IMR-90 (cell line): Measurements from ENCODE around the gene RPL27A. TPM values are rescaled to one million over a fixed set of nuclear protein-coding genes. Genes with fewer than 3 reads are reported as not detected.

Experiments
- ATAC-seq: fragments of 200-7000 bp; cut with Tn5 transposase; 2 replicates; pipeline ENCODE4 v1.9.1; 2020; ENCODE audit warnings: low read depth, mild to moderate bottlenecking, moderate library complexity
- BruUV-seq: library from RNA; stranded (reverse); fragments of 400-500 nt; replicated peaks from 2 replicates; lab custom pipeline; 2021; lab: Mats Ljungman, UMichigan
- CTCF ChIA-PET: fragments of 300-600 bp; formaldehyde crosslinking; extraction: SDS; loops from one replicate; lab custom pipeline; 2021; ENCODE audit warnings: antibody characterized with exemption; lab: Yijun Ruan, JAX
- POLR2A ChIA-PET: fragments of 300-600 bp; sonication (Branson Sonifier 250); formaldehyde crosslinking; loops from one replicate; lab custom pipeline; 2022; ENCODE audit warnings: antibody characterized with exemption; ENCODE audit not compliant: unreplicated experiment; lab: Charles Lee
- DNase-seq: peaks from one replicate; pipeline ENCODE4 v3.0.0; 2013
- H2AFZ ChIP-seq: replicated peaks from 2 replicates; pipeline ENCODE3; 2013; ENCODE audit warnings: low read length, mild to moderate bottlenecking; ENCODE audit not compliant: poor library complexity
- H2AK5ac ChIP-seq: 2 replicates; pipeline ENCODE4 v1.6.1; 2013; ENCODE audit warnings: low read depth, low read length, inconsistent platforms
- H2AK9ac ChIP-seq: replicated peaks from 2 replicates; pipeline ENCODE3; 2013; ENCODE audit warnings: mild to moderate bottlenecking, low read depth, low read length, moderate library complexity; ENCODE audit not compliant: poor library complexity
- H2BK120ac ChIP-seq: 2 replicates; pipeline ENCODE4 v1.6.1; 2013; ENCODE audit warnings: low read depth, low read length, inconsistent platforms
- H2BK15ac ChIP-seq: 3 replicates; pipeline ENCODE4 v1.6.1; 2013; ENCODE audit warnings: low read depth, low read length, inconsistent platforms
- H2BK20ac ChIP-seq: 2 replicates; pipeline ENCODE4 v1.6.1; 2013; ENCODE audit warnings: low read depth, mild to moderate bottlenecking, inconsistent platforms, low read length, moderate library complexity
- H2BK5ac ChIP-seq: 2 replicates; pipeline ENCODE4 v1.6.1; 2013; ENCODE audit warnings: mild to moderate bottlenecking, low read depth, low read length, inconsistent platforms; ENCODE audit not compliant: poor library complexity, severe bottlenecking
- H3K14ac ChIP-seq: replicated peaks from 2 replicates; pipeline ENCODE4 v1.6.1; 2013; ENCODE audit warnings: low read depth, low read length, inconsistent platforms
- H3K18ac ChIP-seq: 2 replicates; pipeline ENCODE4 v1.6.1; 2013; ENCODE audit warnings: low read depth, low read length, control low read depth
- H3K23ac ChIP-seq: 2 replicates; pipeline ENCODE4 v1.6.1; 2013; ENCODE audit warnings: low read depth, low read length, inconsistent platforms
- H3K27ac ChIP-seq: 2 replicates; pipeline ENCODE4 v1.5.1; 2013; ENCODE audit warnings: mild to moderate bottlenecking, control low read depth, low read length; ENCODE audit not compliant: insufficient read depth
- H3K27me3 ChIP-seq: 2 replicates; pipeline ENCODE4 v1.6.1; 2013; ENCODE audit warnings: low read length; ENCODE audit not compliant: control insufficient read depth, insufficient read depth
- H3K36me3 ChIP-seq: 2 replicates; pipeline ENCODE4 v1.6.1; 2013; ENCODE audit warnings: low read length, mixed read lengths; ENCODE audit not compliant: control insufficient read depth, insufficient read depth
- H3K4ac ChIP-seq: 2 replicates; pipeline ENCODE4 v1.6.1; 2013; ENCODE audit warnings: low read depth, low read length, inconsistent platforms
- H3K4me1 ChIP-seq: 2 replicates; pipeline ENCODE4 v1.6.1; 2013; ENCODE audit warnings: low read length, mixed read lengths; ENCODE audit not compliant: control insufficient read depth, insufficient read depth
- H3K4me2 ChIP-seq: 2 replicates; pipeline ENCODE4 v1.6.1; 2013; ENCODE audit warnings: low read depth, mild to moderate bottlenecking, control low read depth, low read length, moderate library complexity
- H3K4me3 ChIP-seq: 2 replicates; pipeline ENCODE4 v1.5.1; 2013; ENCODE audit warnings: low read depth, mild to moderate bottlenecking, control low read depth, low read length, moderate library complexity; ENCODE audit not compliant: insufficient read depth
- H3K56ac ChIP-seq: 2 replicates; pipeline ENCODE4 v1.6.1; 2013; ENCODE audit warnings: low read length, inconsistent platforms; ENCODE audit not compliant: insufficient read depth; ENCODE audit errors: extremely low read depth
- H3K79me1 ChIP-seq, 2 experiments: 2 replicates each; pipeline ENCODE4 v1.6.1; 2013; ENCODE audit warnings: low read length in 2 of 2, inconsistent platforms in 1 of 2, low read depth in 1 of 2
- H3K9ac ChIP-seq: 2 replicates; pipeline ENCODE4 v1.6.1; 2013; ENCODE audit warnings: low read depth, low read length, control low read depth
- H3K9me1 ChIP-seq: 2 replicates; pipeline ENCODE4 v1.6.1; 2013; ENCODE audit warnings: low read length, inconsistent platforms; ENCODE audit not compliant: insufficient read depth
- H3K9me3 ChIP-seq: 2 replicates; pipeline ENCODE4 v1.6.1; 2013; ENCODE audit warnings: low read length; ENCODE audit not compliant: control insufficient read depth, insufficient read depth
- H4K20me1 ChIP-seq: 2 replicates; pipeline ENCODE4 v1.6.1; 2013; ENCODE audit warnings: low read length, inconsistent platforms; ENCODE audit not compliant: insufficient read depth
- H4K5ac ChIP-seq: 2 replicates; pipeline ENCODE4 v1.6.1; 2013; ENCODE audit warnings: mild to moderate bottlenecking, low read depth, low read length, control low read depth
- H4K8ac ChIP-seq, 2 experiments: 2 replicates each; pipeline ENCODE4 v1.6.1; 2013; ENCODE audit warnings: low read depth in 2 of 2, low read length in 2 of 2, control low read depth in 1 of 2, inconsistent platforms in 1 of 2
- H4K91ac ChIP-seq: 2 replicates; pipeline ENCODE4 v1.6.1; 2013; ENCODE audit warnings: low read depth, low read length, inconsistent platforms; ENCODE audit not compliant: insufficient read depth
- BHLHE40 ChIP-seq: fragments of 150-350 bp; IDR thresholded peaks from 2 replicates; pipeline ENCODE4 v1.6.1; 2016; ENCODE audit warnings: mild to moderate bottlenecking, low read depth, low read length
- CEBPB ChIP-seq: IDR thresholded peaks from 2 replicates; pipeline ENCODE4 v1.6.1; 2012; ENCODE audit warnings: low read depth, low read length, improper control_type of control experiment
- CHD1 ChIP-seq: IDR thresholded peaks from 2 replicates; pipeline ENCODE4 v1.6.1; 2012; ENCODE audit warnings: low read depth, low read length, improper control_type of control experiment
- FOS ChIP-seq: fragments of 150-350 bp; IDR thresholded peaks from 2 replicates; pipeline ENCODE4 v1.6.1; 2016; ENCODE audit warnings: low read depth, low read length
- MAFK ChIP-seq: IDR thresholded peaks from 2 replicates; pipeline ENCODE4 v1.6.1; 2012; ENCODE audit warnings: low read depth, low read length, improper control_type of control experiment
- MAZ ChIP-seq: IDR thresholded peaks from 2 replicates; pipeline ENCODE4 v1.6.1; 2012; ENCODE audit warnings: low read depth, mild to moderate bottlenecking, low read length, improper control_type of control experiment, moderate library complexity, borderline replicate concordance
- MXI1 ChIP-seq: IDR thresholded peaks from 2 replicates; pipeline ENCODE4 v1.6.1; 2012; ENCODE audit warnings: low read depth, mild to moderate bottlenecking, low read length, moderate library complexity, borderline replicate concordance
- NFE2L2 ChIP-seq: fragments of 150-350 bp; IDR thresholded peaks from 2 replicates; pipeline ENCODE4 v1.6.1; 2016; ENCODE audit warnings: low read depth, mild to moderate bottlenecking, low read length
- POLR2A ChIP-seq: IDR thresholded peaks from 2 replicates; pipeline ENCODE4 v1.6.1; 2012; ENCODE audit warnings: mild to moderate bottlenecking, low read depth, low read length
- RAD21 ChIP-seq: IDR thresholded peaks from 2 replicates; pipeline ENCODE4 v1.6.1; 2012; ENCODE audit warnings: low read length, improper control_type of control experiment
- RCOR1 ChIP-seq: IDR thresholded peaks from 2 replicates; pipeline ENCODE4 v1.6.1; 2012; ENCODE audit warnings: mild to moderate bottlenecking, low read length, improper control_type of control experiment; ENCODE audit not compliant: insufficient replicate concordance
- RFX5 ChIP-seq: IDR thresholded peaks from 2 replicates; pipeline ENCODE4 v1.8.0; 2012; ENCODE audit warnings: low read depth, mild to moderate bottlenecking, low read length, moderate library complexity
- SMC3 ChIP-seq: fragments of 150-350 bp; IDR thresholded peaks from 2 replicates; pipeline ENCODE4 v1.6.1; 2016; ENCODE audit warnings: low read depth, mild to moderate bottlenecking, antibody characterized with exemption, low read length, moderate library complexity
- WGBS, 2 experiments: methylation state at CpG; one replicate each; pipeline versions ENCODE4 v1.1.5 to v1.1.7; 2013; ENCODE audit warnings: missing lambda C conversion rate in 2 of 2; ENCODE audit not compliant: insufficient read length in 1 of 2; ENCODE audit errors: extremely low coverage in 2 of 2; 5-methylcytosine and 5-hydroxymethylcytosine counted together
- dilution Hi-C: fragments of 300-500 bp; cut with HindIII; formaldehyde crosslinking; loops from one replicate; pipeline ENCODE4 v1.14.3; 2018; ENCODE audit warnings: low sequenced_read_pairs; ENCODE audit not compliant: unreplicated experiment
- in situ Hi-C: fragments of 300-500 bp; cut with MboI; formaldehyde crosslinking; loops from 3 replicates; pipeline ENCODE4 v1.14.3; 2019; ENCODE audit warnings: low sequenced_read_pairs, inconsistent platforms, mixed read lengths
- intact Hi-C: fragments of 100-400 bp; cut with micrococcal nuclease; formaldehyde crosslinking; loops from 2 replicates; pipeline ENCODE4 v1.10.0; 2022
- polyA plus RNA-seq, 3 experiments: library from polyadenylated mRNA; depleted of rRNA; stranded (reverse); fragments of >200 nt; gene quantifications; 2 replicates each; pipeline ENCODE4 v1.2.3, GENCODE V29; 2012; ENCODE audit warnings: low replicate concordance in 1 of 3
- total RNA-seq: library from RNA; depleted of rRNA; stranded (reverse); fragments of >200 nt; gene quantifications from 2 replicates; pipeline ENCODE4 v1.2.3, GENCODE V29; 2012
- TF ChIP-seq, protein P1 (sequence below): fragments of 150-350 bp; IDR thresholded peaks from 2 replicates; pipeline ENCODE4 v1.6.1; 2017; ENCODE audit warnings: mild to moderate bottlenecking, antibody characterized with exemption, low read length, low read depth
- TF ChIP-seq, protein P2 (sequence below): fragments of 150-350 bp; IDR thresholded peaks from 2 replicates; pipeline ENCODE4 v1.6.1; 2016; ENCODE audit warnings: low read depth, mild to moderate bottlenecking, low read length, moderate library complexity, borderline replicate concordance
- TF ChIP-seq, protein P3 (sequence below): conservative IDR thresholded peaks from 2 replicates; pipeline ENCODE4 v1.5.1; 2012; ENCODE audit warnings: mild to moderate bottlenecking, low read depth, low read length, improper control_type of control experiment

Gene RPL27A
- total and polyA plus RNA-seq, 2 of the 4 experiments (the other 2 are of a cell fraction), result 786 to 849 TPM

DNA sequence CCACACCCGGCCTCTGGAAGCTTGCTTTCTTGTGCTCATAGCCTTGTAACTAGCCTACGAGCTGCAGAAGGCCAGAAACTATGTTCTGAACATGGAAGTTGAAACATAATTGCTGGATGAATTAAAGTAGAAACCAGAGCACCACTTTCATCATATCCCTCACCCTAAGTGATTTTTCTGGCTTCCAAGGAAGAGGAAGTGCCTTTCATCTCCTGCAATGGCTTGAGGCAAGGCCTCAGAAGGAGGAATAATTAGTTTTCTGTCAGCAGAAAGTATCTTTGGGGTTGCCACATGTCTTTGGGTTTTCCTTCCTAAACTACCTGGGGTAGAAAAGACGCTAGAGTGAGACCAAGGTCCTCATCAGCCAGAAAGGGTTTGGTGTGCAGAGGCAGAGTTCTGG lies 14.5 kb downstream of the RPL27A start:
- no peak overlapping the region for H2BK5ac ChIP-seq
- H2AK9ac ChIP-seq, result no peak overlapping the region
- ChIA-PET POLR2A (no interaction called here), CTCF (no interaction called here)
- no peak overlapping the region for H3K27ac ChIP-seq
- no peaks in the 10 kb centered on the region for H3K27me3 ChIP-seq
- DNase-seq (no peak), ATAC-seq (no peak)
- H3K56ac ChIP-seq, result no peak overlapping the region
- H3K36me3 ChIP-seq, result peaks cover 88% of the 10 kb centered on the region
- WGBS, 2 experiments, result no CpG with 5 or more reads among the region's 3 CpGs
- H4K91ac ChIP-seq, result no peak overlapping the region
- dilution Hi-C loops, result no loop called here
- no peak overlapping the region for H3K4ac ChIP-seq
- H4K8ac ChIP-seq, result no peak overlapping the region
- peaks cover 25 to 85% of the 10 kb centered on the region in 2 experiments for H3K79me1 ChIP-seq
- no peaks in the 10 kb centered on the region for H4K20me1 ChIP-seq
- H2AK5ac ChIP-seq, result no peak overlapping the region
- no TSS peak for BruUV-seq
- no peak overlapping the region for H3K14ac ChIP-seq
- no peak overlapping the region for H2BK20ac ChIP-seq
- no peak overlapping the region for H2AFZ ChIP-seq
- TF ChIP-seq SMC3 (no peak), FOS (no peak), BHLHE40 (no peak), CEBPB (no peak), MAFK (no peak), MAZ (no peak), NFE2L2 (no peak), POLR2A (no peak), RCOR1 (no peak), RAD21 (no peak), CHD1 (no peak), RFX5 (no peak), MXI1 (no peak)
- TF ChIP-seq, protein P1, sequence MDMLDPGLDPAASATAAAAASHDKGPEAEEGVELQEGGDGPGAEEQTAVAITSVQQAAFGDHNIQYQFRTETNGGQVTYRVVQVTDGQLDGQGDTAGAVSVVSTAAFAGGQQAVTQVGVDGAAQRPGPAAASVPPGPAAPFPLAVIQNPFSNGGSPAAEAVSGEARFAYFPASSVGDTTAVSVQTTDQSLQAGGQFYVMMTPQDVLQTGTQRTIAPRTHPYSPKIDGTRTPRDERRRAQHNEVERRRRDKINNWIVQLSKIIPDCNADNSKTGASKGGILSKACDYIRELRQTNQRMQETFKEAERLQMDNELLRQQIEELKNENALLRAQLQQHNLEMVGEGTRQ, result no peak
- TF ChIP-seq, protein P2, sequence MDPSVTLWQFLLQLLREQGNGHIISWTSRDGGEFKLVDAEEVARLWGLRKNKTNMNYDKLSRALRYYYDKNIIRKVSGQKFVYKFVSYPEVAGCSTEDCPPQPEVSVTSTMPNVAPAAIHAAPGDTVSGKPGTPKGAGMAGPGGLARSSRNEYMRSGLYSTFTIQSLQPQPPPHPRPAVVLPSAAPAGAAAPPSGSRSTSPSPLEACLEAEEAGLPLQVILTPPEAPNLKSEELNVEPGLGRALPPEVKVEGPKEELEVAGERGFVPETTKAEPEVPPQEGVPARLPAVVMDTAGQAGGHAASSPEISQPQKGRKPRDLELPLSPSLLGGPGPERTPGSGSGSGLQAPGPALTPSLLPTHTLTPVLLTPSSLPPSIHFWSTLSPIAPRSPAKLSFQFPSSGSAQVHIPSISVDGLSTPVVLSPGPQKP, result no peak
- TF ChIP-seq, protein P3, sequence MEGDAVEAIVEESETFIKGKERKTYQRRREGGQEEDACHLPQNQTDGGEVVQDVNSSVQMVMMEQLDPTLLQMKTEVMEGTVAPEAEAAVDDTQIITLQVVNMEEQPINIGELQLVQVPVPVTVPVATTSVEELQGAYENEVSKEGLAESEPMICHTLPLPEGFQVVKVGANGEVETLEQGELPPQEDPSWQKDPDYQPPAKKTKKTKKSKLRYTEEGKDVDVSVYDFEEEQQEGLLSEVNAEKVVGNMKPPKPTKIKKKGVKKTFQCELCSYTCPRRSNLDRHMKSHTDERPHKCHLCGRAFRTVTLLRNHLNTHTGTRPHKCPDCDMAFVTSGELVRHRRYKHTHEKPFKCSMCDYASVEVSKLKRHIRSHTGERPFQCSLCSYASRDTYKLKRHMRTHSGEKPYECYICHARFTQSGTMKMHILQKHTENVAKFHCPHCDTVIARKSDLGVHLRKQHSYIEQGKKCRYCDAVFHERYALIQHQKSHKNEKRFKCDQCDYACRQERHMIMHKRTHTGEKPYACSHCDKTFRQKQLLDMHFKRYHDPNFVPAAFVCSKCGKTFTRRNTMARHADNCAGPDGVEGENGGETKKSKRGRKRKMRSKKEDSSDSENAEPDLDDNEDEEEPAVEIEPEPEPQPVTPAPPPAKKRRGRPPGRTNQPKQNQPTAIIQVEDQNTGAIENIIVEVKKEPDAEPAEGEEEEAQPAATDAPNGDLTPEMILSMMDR, result no peak
- no peaks in the 10 kb centered on the region for H3K9me3 ChIP-seq
- H3K23ac ChIP-seq, result no peak overlapping the region
- H3K9me1 ChIP-seq, result peaks cover 11% of the 10 kb centered on the region; the same call in 1 of the 2 replicates
- no peak overlapping the region for H3K9ac ChIP-seq
- no peak overlapping the region for H3K4me3 ChIP-seq
- no peak overlapping the region for H2BK120ac ChIP-seq
- H3K4me2 ChIP-seq, result no peak overlapping the region
- H2BK15ac ChIP-seq, result no peak overlapping the region
- intact Hi-C loops, result loop anchor here (10.0 kb wide), 1 partner anchor 438 kb away; no protein-coding TSS in a partner anchor
- in situ Hi-C loops, result loop anchor here (25.0 kb wide), 1 partner anchor 440 kb away; no protein-coding TSS in a partner anchor
- H3K18ac ChIP-seq, result no peak overlapping the region
- H4K5ac ChIP-seq, result no peak overlapping the region
- H3K4me1 ChIP-seq, result peaks cover 10% of the 10 kb centered on the region
